Gastrocnemius medialis (tissue), 4 donors: ENCODE measurements around the gene IQGAP1. TPM values are rescaled to one million over a fixed set of nuclear protein-coding genes. Genes with fewer than 3 reads are reported as not detected.

ENCODE experiments used
- ATAC-seq, 2 donors: fragments of 150-250 bp; one replicate each; pipeline ENCODE4 v1.9.1; 2016
- DNase-seq, 2 donors: peaks; one replicate each; pipeline ENCODE4 v3.0.0-alpha.2; 2019
- H3K27ac ChIP-seq, 4 donors: fragments of 200-600 bp; sonication (generic); 1 replicate in 1 of 4; 2 replicates in 3 of 4; pipeline ENCODE4 v1.5.1; 2016 to 2018; ENCODE audit warnings: mild to moderate bottlenecking in 2 of 4, moderate library complexity in 1 of 4
- H3K27me3 ChIP-seq, 3 donors: fragments of 200-600 bp; sonication (generic) in 2 of 3; 1 replicate in 1 of 3; 2 replicates in 2 of 3; pipeline versions ENCODE4 v1.5.1 to v1.6.0; 2016 to 2019; ENCODE audit warnings: mild to moderate bottlenecking in 1 of 3, moderate library complexity in 1 of 3
- H3K36me3 ChIP-seq, 2 donors: fragments of 200-600 bp; sonication (generic) in 1 of 2; one replicate each; pipeline ENCODE4 v1.5.1; 2017 to 2018
- H3K4me1 ChIP-seq, 2 donors: fragments of 200-600 bp; sonication (generic) in 1 of 2; one replicate each; pipeline ENCODE4 v1.5.1; 2016 to 2017; ENCODE audit warnings: mild to moderate bottlenecking in 2 of 2
- H3K4me3 ChIP-seq, 4 donors: fragments of 200-600 bp; sonication (generic) in 3 of 4; 1 replicate in 1 of 4; 2 replicates in 3 of 4; pipeline ENCODE4 v1.5.1; 2016 to 2019; ENCODE audit warnings: mild to moderate bottlenecking in 2 of 4
- H3K9me3 ChIP-seq, 3 donors: fragments of 200-600 bp; sonication (generic) in 2 of 3; 1 replicate in 1 of 3; 2 replicates in 2 of 3; pipeline ENCODE4 v1.5.1; 2016 to 2019
- POLR2A ChIP-seq, 2 donors: fragments of 450-650 bp; IDR thresholded peaks; one replicate each; pipeline ENCODE4 v1.6.1; 2017; ENCODE audit warnings: antibody characterized with exemption in 2 of 2, mild to moderate bottlenecking in 2 of 2, moderate library complexity in 2 of 2
- in situ Hi-C, 4 donors: fragments of 200-750 bp; cut with MboI; loops; one replicate each; pipeline versions ENCODE4 v1.15.0 to v1.8.0; 2017; ENCODE audit warnings: low sequenced_read_pairs in 4 of 4
- intact Hi-C: fragments of 100-400 bp; cut with DNase I; formaldehyde crosslinking; loops from one replicate; pipeline ENCODE4 v1.15.1; 2023; ENCODE audit warnings: low total_unique reads
- total RNA-seq, 4 donors: library from RNA; depleted of rRNA; stranded (reverse); fragments of >200 nt; gene quantifications; one replicate each; pipeline versions ENCODE4 v1.1.0 to v1.2.3, GENCODE V29; 2016
- TF ChIP-seq, protein P1 (sequence below), 5 experiments: fragments of 450-650 bp in 3 of 5; fragments of 200-600 bp in 2 of 5; sonication (generic) in 2 of 5; IDR thresholded peaks in 4 of 5; conservative IDR thresholded peaks in 1 of 5; 1 replicate in 4 of 5; 2 replicates in 1 of 5; pipeline ENCODE4 v1.5.1; 2016 to 2019; ENCODE audit warnings: antibody characterized with exemption in 5 of 5, mild to moderate bottlenecking in 3 of 5, moderate library complexity in 3 of 5

IQGAP1 gene
- total RNA-seq, 4 donors from 2014 or later: 39.1 to 92.7 (median 59.1) TPM

GRCh38 chr15:90483012-90483307 is 94.9 kb downstream of the IQGAP1 start:
- TF ChIP-seq POLR2A (IDR thresholded peaks at IDR 0.05): no peak
- TF ChIP-seq, protein P1, sequence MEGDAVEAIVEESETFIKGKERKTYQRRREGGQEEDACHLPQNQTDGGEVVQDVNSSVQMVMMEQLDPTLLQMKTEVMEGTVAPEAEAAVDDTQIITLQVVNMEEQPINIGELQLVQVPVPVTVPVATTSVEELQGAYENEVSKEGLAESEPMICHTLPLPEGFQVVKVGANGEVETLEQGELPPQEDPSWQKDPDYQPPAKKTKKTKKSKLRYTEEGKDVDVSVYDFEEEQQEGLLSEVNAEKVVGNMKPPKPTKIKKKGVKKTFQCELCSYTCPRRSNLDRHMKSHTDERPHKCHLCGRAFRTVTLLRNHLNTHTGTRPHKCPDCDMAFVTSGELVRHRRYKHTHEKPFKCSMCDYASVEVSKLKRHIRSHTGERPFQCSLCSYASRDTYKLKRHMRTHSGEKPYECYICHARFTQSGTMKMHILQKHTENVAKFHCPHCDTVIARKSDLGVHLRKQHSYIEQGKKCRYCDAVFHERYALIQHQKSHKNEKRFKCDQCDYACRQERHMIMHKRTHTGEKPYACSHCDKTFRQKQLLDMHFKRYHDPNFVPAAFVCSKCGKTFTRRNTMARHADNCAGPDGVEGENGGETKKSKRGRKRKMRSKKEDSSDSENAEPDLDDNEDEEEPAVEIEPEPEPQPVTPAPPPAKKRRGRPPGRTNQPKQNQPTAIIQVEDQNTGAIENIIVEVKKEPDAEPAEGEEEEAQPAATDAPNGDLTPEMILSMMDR (IDR thresholded peaks at IDR 0.05 in 4 of 5, conservative IDR thresholded peaks at IDR 0.05 in 1 of 5): no peak
- Histone ChIP-seq H3K27ac (no peak overlapping the region), H3K36me3 (peaks cover 10 to 100% of the 10 kb centered on the region in 2 donors), H3K9me3 (no peaks in the 10 kb centered on the region), H3K27me3 (no peaks in the 10 kb centered on the region), H3K4me1 (no peaks in the 10 kb centered on the region), H3K4me3 (no peak overlapping the region)
- intact Hi-C loops (loop anchor here (2.0 kb wide), 1 partner anchor 120 kb away; no protein-coding TSS in a partner anchor), in situ Hi-C loops (loop anchor here in 1 of 4 donors (25.0 kb wide), 1 partner anchor 146 kb away; no protein-coding TSS in a partner anchor)
- DNase-seq (no peak), ATAC-seq (no peak)

- H3K27ac ChIP-seq: no peak overlapping the region
- intact Hi-C loops: loop anchor here (2.0 kb wide), 1 partner anchor 121 kb away; no protein-coding TSS in a partner anchor
- H3K36me3 ChIP-seq: peaks cover 14 to 100% of the 10 kb centered on the region in 2 donors
- no peaks in the 10 kb centered on the region for H3K27me3 ChIP-seq
- in situ Hi-C loops: loop anchor here in 1 of 4 donors (25.0 kb wide), 1 partner anchor 146 kb away; no protein-coding TSS in a partner anchor
- DNase-seq (no peak), ATAC-seq (no peak)
- TF ChIP-seq POLR2A (IDR thresholded peaks at IDR 0.05): no peak
- TF ChIP-seq, protein P1 (IDR thresholded peaks at IDR 0.05 in 4 of 5, conservative IDR thresholded peaks at IDR 0.05 in 1 of 5): no peak
- no peak overlapping the region for H3K4me3 ChIP-seq
- H3K4me1 ChIP-seq: no peaks in the 10 kb centered on the region
- no peaks in the 10 kb centered on the region for H3K9me3 ChIP-seq
These were observed 95.6 kb downstream of the IQGAP1 start for GRCh38 chr15:90483637-90484036.

DNA sequence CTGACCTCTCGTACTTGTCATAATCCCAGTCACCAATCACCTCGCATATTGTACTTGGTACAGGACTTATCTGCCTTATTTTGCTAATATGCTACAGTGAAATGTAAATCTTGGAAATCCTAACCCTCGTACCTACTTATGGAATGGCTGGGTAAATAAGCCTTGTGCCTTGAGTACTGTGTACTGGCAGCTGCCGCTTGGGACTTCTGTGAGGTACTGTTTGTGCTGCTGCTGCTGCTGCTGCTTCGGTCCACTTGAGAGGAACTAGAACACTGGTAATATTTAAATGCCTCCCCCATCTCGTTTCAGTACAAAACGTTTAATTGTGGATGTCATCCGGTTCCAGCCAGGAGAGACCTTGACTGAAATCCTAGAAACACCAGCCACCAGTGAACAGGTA is 99.1 kb downstream of the IQGAP1 start:
- Histone ChIP-seq H3K27me3 (no peaks in the 10 kb centered on the region), H3K9me3 (no peaks in the 10 kb centered on the region), H3K27ac (no peak overlapping the region), H3K36me3 (peaks cover 19 to 100% of the 10 kb centered on the region in 2 donors), H3K4me1 (no peaks in the 10 kb centered on the region), H3K4me3 (no peak overlapping the region)
- intact Hi-C loops: no loop called here
- no peak for DNase-seq
- in situ Hi-C loops: loop anchor here in 1 of 4 donors (25.0 kb wide), 1 partner anchor 150 kb away; no protein-coding TSS in a partner anchor
- TF ChIP-seq POLR2A (IDR thresholded peaks at IDR 0.05): no peak
- TF ChIP-seq, protein P1 (IDR thresholded peaks at IDR 0.05 in 4 of 5, conservative IDR thresholded peaks at IDR 0.05 in 1 of 5): no peak
- ATAC-seq: no peak

GRCh38 chr15:90489514-90489913 is 101.5 kb downstream of the IQGAP1 start:
- DNase-seq: no peak
- Histone ChIP-seq H3K4me3 (no peak overlapping the region), H3K27ac (no peak overlapping the region), H3K9me3 (no peaks in the 10 kb centered on the region), H3K4me1 (no peaks in the 10 kb centered on the region), H3K27me3 (no peaks in the 10 kb centered on the region), H3K36me3 (peaks cover 17 to 100% of the 10 kb centered on the region in 2 donors)
- in situ Hi-C loops: loop anchor here in 1 of 4 donors (25.0 kb wide), 1 partner anchor 152 kb away; no protein-coding TSS in a partner anchor
- ATAC-seq: no peak
- TF ChIP-seq, protein P1 (IDR thresholded peaks at IDR 0.05 in 4 of 5, conservative IDR thresholded peaks at IDR 0.05 in 1 of 5): no peak
- TF ChIP-seq POLR2A (IDR thresholded peaks at IDR 0.05): no peak
- intact Hi-C loops: no loop called here

DNA sequence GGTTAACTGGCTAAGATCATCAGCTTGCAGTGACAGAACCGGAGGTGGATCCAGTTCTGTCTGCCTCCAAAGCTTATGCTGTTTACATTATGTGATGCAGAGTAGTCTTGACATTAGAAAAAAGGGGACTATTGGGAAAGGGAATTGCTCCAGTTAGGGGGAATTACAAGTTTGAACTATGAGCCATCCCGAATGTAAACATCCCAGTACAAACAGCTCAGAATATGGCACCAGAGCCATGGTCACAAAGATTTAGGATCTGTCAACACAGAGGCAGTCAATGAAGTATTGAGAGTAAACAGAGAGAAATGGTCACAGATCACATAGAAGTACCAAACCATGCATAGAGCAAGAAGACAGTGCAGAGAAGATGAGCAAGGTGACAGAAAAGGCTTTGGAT is 101.9 kb downstream of the IQGAP1 start:
- no peak overlapping the region for H3K4me3 ChIP-seq
- DNase-seq: no peak
- no peak for ATAC-seq
- intact Hi-C loops (no loop called here), in situ Hi-C loops (loop anchor here in 1 of 4 donors (25.0 kb wide), 1 partner anchor 153 kb away; no protein-coding TSS in a partner anchor)
- H3K27me3 ChIP-seq: no peaks in the 10 kb centered on the region
- peaks cover 17 to 100% of the 10 kb centered on the region in 2 donors for H3K36me3 ChIP-seq
- H3K4me1 ChIP-seq: no peaks in the 10 kb centered on the region
- TF ChIP-seq, protein P1 (IDR thresholded peaks at IDR 0.05 in 4 of 5, conservative IDR thresholded peaks at IDR 0.05 in 1 of 5): no peak
- TF ChIP-seq POLR2A (IDR thresholded peaks at IDR 0.05): no peak
- H3K9me3 ChIP-seq: no peaks in the 10 kb centered on the region
- H3K27ac ChIP-seq: no peak overlapping the region
